Gastroesophageal sphincter (tissue), 3 donors: ENCODE data around the gene HDGFL2.

Experiments used
- EP300 ChIP-seq: sonication (generic); formaldehyde crosslinking; IDR thresholded peaks from one replicate; pipeline ENCODE4 v1.6.1; 2017; ENCODE audit warnings: antibody characterized with exemption, mild to moderate bottlenecking
- TF ChIP-seq, protein P1 (sequence below), 4 experiments: fragments of 200-600 bp in 2 of 4; fragments of 450-650 bp in 2 of 4; sonication (generic) in 1 of 4; IDR thresholded peaks; one replicate each; pipeline ENCODE4 v1.5.1; 2017 to 2019; ENCODE audit warnings: antibody characterized with exemption in 4 of 4, mild to moderate bottlenecking in 2 of 4, moderate library complexity in 2 of 4

DNA sequence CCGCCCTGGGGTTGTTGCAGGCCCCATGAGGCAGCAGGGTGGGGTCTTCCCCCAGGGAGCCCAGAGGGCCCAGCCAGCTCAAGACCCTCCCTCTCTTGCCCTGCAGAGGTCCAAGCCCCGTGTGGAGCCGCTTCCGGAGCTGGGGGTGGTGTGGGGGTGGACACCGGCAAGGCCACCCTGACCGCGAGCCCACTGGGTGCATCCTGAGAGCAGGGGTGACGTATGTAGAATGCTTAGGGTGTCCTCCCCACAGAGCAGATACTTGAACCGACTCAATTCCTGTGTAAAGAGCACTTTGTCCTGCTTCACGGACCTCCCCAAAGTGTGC lies 29.3 kb upstream of the HDGFL2 start:
- TF ChIP-seq, protein P1, sequence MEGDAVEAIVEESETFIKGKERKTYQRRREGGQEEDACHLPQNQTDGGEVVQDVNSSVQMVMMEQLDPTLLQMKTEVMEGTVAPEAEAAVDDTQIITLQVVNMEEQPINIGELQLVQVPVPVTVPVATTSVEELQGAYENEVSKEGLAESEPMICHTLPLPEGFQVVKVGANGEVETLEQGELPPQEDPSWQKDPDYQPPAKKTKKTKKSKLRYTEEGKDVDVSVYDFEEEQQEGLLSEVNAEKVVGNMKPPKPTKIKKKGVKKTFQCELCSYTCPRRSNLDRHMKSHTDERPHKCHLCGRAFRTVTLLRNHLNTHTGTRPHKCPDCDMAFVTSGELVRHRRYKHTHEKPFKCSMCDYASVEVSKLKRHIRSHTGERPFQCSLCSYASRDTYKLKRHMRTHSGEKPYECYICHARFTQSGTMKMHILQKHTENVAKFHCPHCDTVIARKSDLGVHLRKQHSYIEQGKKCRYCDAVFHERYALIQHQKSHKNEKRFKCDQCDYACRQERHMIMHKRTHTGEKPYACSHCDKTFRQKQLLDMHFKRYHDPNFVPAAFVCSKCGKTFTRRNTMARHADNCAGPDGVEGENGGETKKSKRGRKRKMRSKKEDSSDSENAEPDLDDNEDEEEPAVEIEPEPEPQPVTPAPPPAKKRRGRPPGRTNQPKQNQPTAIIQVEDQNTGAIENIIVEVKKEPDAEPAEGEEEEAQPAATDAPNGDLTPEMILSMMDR (IDR thresholded peaks at IDR 0.05) = no peak
- TF ChIP-seq EP300 = no peak
